ENCODE data around the gene RASA4B. TPM values are rescaled to one million over a fixed set of nuclear protein-coding genes. Genes with fewer than 3 reads are reported as not detected.

RASA4B gene
- total RNA-seq, 1 donor from 2014 or later: 0.79 TPM

GRCh38 chr7:102433219-102434038 is 84.1 kb downstream of the RASA4B start, which contains the start of gene ORAI2:
ORAI2 (plus strand) TSS chr7:102433575; CDS start chr7:102438957, 5,382 bp downstream.
- DNase-seq (ENCODE audit: low read depth): no peak
- Histone ChIP-seq H3K4me3 (ENCODE audit: low read depth, low read length) (peak within 1 kb of the TSS; percentile 55), H3K36me3 (ENCODE audit: control insufficient read depth, insufficient read depth, low read length) (no peaks in the 10 kb centered on the region), H3K27me3 (ENCODE audit: control insufficient read depth, insufficient read depth, low read length) (no peaks in the 10 kb centered on the region)
- TF ChIP-seq, protein P1, sequence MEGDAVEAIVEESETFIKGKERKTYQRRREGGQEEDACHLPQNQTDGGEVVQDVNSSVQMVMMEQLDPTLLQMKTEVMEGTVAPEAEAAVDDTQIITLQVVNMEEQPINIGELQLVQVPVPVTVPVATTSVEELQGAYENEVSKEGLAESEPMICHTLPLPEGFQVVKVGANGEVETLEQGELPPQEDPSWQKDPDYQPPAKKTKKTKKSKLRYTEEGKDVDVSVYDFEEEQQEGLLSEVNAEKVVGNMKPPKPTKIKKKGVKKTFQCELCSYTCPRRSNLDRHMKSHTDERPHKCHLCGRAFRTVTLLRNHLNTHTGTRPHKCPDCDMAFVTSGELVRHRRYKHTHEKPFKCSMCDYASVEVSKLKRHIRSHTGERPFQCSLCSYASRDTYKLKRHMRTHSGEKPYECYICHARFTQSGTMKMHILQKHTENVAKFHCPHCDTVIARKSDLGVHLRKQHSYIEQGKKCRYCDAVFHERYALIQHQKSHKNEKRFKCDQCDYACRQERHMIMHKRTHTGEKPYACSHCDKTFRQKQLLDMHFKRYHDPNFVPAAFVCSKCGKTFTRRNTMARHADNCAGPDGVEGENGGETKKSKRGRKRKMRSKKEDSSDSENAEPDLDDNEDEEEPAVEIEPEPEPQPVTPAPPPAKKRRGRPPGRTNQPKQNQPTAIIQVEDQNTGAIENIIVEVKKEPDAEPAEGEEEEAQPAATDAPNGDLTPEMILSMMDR (IDR thresholded peaks at IDR 0.05; ENCODE audit: insufficient read depth, low read length, severe bottlenecking): no peak
- FAIRE-seq: no peak

Other genes starting within 250 kb of the RASA4B start
- gene SH2B2, start 230.9 kb downstream of the RASA4B start, total RNA-seq: 1.5 and 1.8 TPM in 2 replicates
- gene SPDYE6, start 161.3 kb downstream of the RASA4B start, total RNA-seq: under 0.01 TPM in 1 of 2 replicates, not detected in the other
- gene PRKRIP1, start 121.4 kb downstream of the RASA4B start, total RNA-seq: 14.7 and 18.2 TPM in 2 replicates
- gene ORAI2, start 84.2 kb downstream of the RASA4B start, total RNA-seq: 4.7 and 6.9 TPM in 2 replicates
- 8.7 and 10.0 TPM in 2 replicates for gene ALKBH4, start 52.9 kb downstream of the RASA4B start, total RNA-seq
- 21.1 and 25.3 TPM in 2 replicates for gene LRWD1, start 52.8 kb downstream of the RASA4B start, total RNA-seq
- 24.5 and 50.1 TPM in 2 replicates for gene POLR2J, start 38.9 kb downstream of the RASA4B start, total RNA-seq
- 5.8 and 151 TPM in 2 replicates for gene UPK3BL2, start 25.9 kb upstream of the RASA4B start, total RNA-seq
- not detected in 2 replicates for gene SPDYE2, start 33.4 kb upstream of the RASA4B start, total RNA-seq
- 18.8 and 25.5 TPM in 2 replicates for gene POLR2J3, start 54.8 kb upstream of the RASA4B start, total RNA-seq
- 2.2 and 2.4 TPM in 2 replicates for gene RASA4, start 99.0 kb upstream of the RASA4B start, total RNA-seq
- 122 and 1,140 TPM in 2 replicates for gene UPK3BL1, start 125.0 kb upstream of the RASA4B start, total RNA-seq
- not detected in 2 replicates for gene SPDYE2B, start 132.5 kb upstream of the RASA4B start, total RNA-seq
- gene POLR2J2, start 153.9 kb upstream of the RASA4B start, total RNA-seq: 2.3 and 3.4 TPM in 2 replicates
- 9.2 and 11.4 TPM in 2 replicates for gene FAM185A, start 231.2 kb upstream of the RASA4B start, total RNA-seq